K562 (cell line): ENCODE measurements around the gene SERTAD1. TPM values are rescaled to one million over a fixed set of nuclear protein-coding genes. Genes with fewer than 3 reads are reported as not detected.

Experiments
- ARID3B ChIP-seq: fragments of 250-450 bp; sonication (Bioruptor Pico); IDR thresholded peaks from 2 replicates; pipeline ENCODE4 v1.4.0; 2020; ENCODE audit warnings: borderline replicate concordance
- ATF7 ChIP-seq: fragments of 450-650 bp; IDR thresholded peaks from 2 replicates; pipeline ENCODE4 v1.7.1; 2014; ENCODE audit warnings: mild to moderate bottlenecking, moderate library complexity
- CBX8 ChIP-seq: fragments of 200-600 bp; sonication (generic); IDR thresholded peaks from 2 replicates; pipeline ENCODE4 v1.6.1; 2012; ENCODE audit warnings: borderline replicate concordance, mixed run types, low read depth, mild to moderate bottlenecking, moderate library complexity, mixed read lengths, low read length, control low read depth, inconsistent platforms; ENCODE audit not compliant: poor library complexity, severe bottlenecking; ENCODE audit errors: extremely low read depth
- CREM ChIP-seq: IDR thresholded peaks from 2 replicates; pipeline ENCODE4 v1.6.1; 2014; ENCODE audit warnings: antibody characterized with exemption, low read depth
- E4F1 ChIP-seq: fragments of 250-450 bp; sonication (Bioruptor Pico); IDR thresholded peaks from 2 replicates; pipeline ENCODE4 v1.5.0; 2021; ENCODE audit warnings: mild to moderate bottlenecking, borderline replicate concordance
- EGR1 ChIP-seq: fragments of 450-650 bp; conservative IDR thresholded peaks from 2 replicates; pipeline ENCODE4 v1.6.1; 2017; ENCODE audit warnings: mild to moderate bottlenecking
- HNRNPH1 ChIP-seq: fragments of 200-400 bp; formaldehyde crosslinking; optimal IDR thresholded peaks from 2 replicates; pipeline ENCODE3; 2017; ENCODE audit warnings: low read depth, mild to moderate bottlenecking, low read length, moderate library complexity
- KLF1 ChIP-seq: fragments of 450-650 bp; IDR thresholded peaks from 2 replicates; pipeline ENCODE4 v1.6.1; 2016; ENCODE audit warnings: missing genetic modification characterization, missing compliant biosample characterization
- MTF1 ChIP-seq: fragments of 250-450 bp; sonication (Bioruptor Pico); IDR thresholded peaks from 2 replicates; pipeline ENCODE4 v1.9.0; 2021; ENCODE audit warnings: moderate library complexity, mild to moderate bottlenecking, inconsistent platforms, borderline replicate concordance
- MYC ChIP-seq, 2 experiments: fragments of 250-450 bp in 1 of 2; sonication (Bioruptor Pico) in 1 of 2; IDR thresholded peaks; 2 replicates each; pipeline versions ENCODE4 v1.5.1 to v1.6.1; 2012 to 2021; ENCODE audit warnings: low read depth in 2 of 2, borderline replicate concordance in 1 of 2, improper control_type of control experiment in 1 of 2, low read length in 1 of 2, mild to moderate bottlenecking in 1 of 2, moderate library complexity in 1 of 2
- RFX5 ChIP-seq: IDR thresholded peaks from 2 replicates; pipeline ENCODE4 v1.6.1; 2011; ENCODE audit warnings: low read depth, mild to moderate bottlenecking, improper control_type of control experiment, low read length
- SP1 ChIP-seq: sonication (generic); formaldehyde crosslinking; IDR thresholded peaks from 2 replicates; pipeline ENCODE4 v1.8.1; 2022; ENCODE audit warnings: mild to moderate bottlenecking, missing genetic modification reagents
- TCF3 ChIP-seq: sonication (generic); formaldehyde crosslinking; IDR thresholded peaks from 2 replicates; pipeline ENCODE4 v1.4.0; 2020; ENCODE audit warnings: mild to moderate bottlenecking, missing genetic modification reagents
- ZBTB7A ChIP-seq: IDR thresholded peaks from 2 replicates; pipeline ENCODE4 v1.6.1; 2011; ENCODE audit warnings: low read depth, mild to moderate bottlenecking, low read length, moderate library complexity, borderline replicate concordance; ENCODE audit not compliant: control insufficient read depth
- ZNF143 ChIP-seq: sonication (generic); formaldehyde crosslinking; IDR thresholded peaks from 2 replicates; pipeline ENCODE4 v1.9.0; 2022; ENCODE audit warnings: mild to moderate bottlenecking, missing genetic modification reagents
- ZNF184 ChIP-seq: sonication (generic); formaldehyde crosslinking; IDR thresholded peaks from 2 replicates; pipeline ENCODE4 v1.5.0; 2020; ENCODE audit warnings: missing genetic modification reagents
- ZNF512 ChIP-seq: IDR thresholded peaks from 2 replicates; pipeline ENCODE4 v1.6.1; 2016; ENCODE audit warnings: missing genetic modification characterization, missing compliant biosample characterization
- polyA plus RNA-seq, 8 experiments: library from polyadenylated mRNA; depleted of rRNA in 4 of 8; stranded (reverse) in 5 of 8; unstranded in 3 of 8; fragments of >200 nt; fragmentation: Nextera tagmentation in 2 of 8; fragmentation: Illumina TruSeq in 1 of 8; extraction: Ambion mirVana in 2 of 8; extraction: Trizol in 1 of 8; gene quantifications; 2 replicates each; pipeline versions ENCODE4 v1.2.1 to v1.2.3, GENCODE V29; 2011 to 2014; ENCODE audit warnings: inconsistent platforms in 1 of 8, missing spikeins in 1 of 8
- total RNA-seq, 7 experiments: library from RNA; depleted of rRNA in 6 of 7; stranded (reverse); fragments of >200 nt in 6 of 7; fragmentation: Illumina TruSeq in 2 of 7; extraction: Trizol in 2 of 7; gene quantifications; 2 replicates each; pipeline versions ENCODE4 v1.2.1 to v1.2.3, GENCODE V29; 2011 to 2021; ENCODE audit warnings: low replicate concordance in 1 of 7
- TF ChIP-seq, protein P1 (sequence below): sonication (generic); formaldehyde crosslinking; IDR thresholded peaks from 2 replicates; pipeline ENCODE4 v1.8.1; 2023; ENCODE audit warnings: mild to moderate bottlenecking, missing genetic modification reagents

SERTAD1 gene
- total and polyA plus RNA-seq, 9 of the 15 experiments (the other 6 are each of a cell fraction or from before 2014, with no cell fraction given) = 0.15 to 8.7 (median 4.9) TPM

DNA sequence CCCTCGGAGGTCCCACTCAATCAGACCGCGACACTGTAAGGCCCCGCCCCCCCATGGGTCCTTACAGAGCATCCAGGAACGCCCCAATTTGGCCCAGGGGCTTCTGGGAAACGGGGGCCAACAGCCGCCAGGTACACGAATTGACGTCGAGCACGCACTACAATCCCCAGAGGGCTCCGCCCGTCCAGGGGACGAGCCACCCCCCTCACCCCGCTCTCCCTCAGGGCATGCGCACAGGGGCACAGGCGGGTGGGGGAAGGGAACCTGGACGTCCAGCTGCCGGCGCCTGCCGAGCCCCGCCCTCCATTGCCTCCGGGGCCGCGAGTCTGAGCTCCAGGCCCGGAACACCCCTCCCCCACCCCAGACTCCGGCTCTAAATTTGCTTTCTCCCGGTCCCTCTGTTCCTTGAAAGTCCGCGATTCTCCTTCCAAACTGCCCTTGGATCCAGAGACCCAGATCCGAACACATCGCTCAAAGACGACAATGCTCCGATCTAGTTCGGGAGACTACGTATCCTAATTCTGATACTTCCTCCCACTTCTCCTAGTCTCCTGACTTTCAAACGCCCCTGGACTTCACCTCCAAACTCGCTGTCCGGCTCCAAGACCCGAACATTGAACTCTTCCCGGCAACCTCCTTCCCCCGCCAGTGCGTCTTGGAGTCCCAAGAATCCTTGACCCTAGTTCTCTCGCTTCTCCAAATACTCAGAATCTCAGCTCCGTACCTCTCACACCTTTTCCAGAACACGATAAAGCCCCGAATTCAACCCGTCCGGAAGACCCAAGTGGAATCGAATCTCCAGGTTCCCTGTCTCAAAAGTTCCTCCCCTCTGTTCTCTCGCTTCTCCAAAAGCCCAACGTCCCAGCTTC, 17.6 kb upstream of the SERTAD1 start (continued):
- TF ChIP-seq E4F1 (CRISPR knock-in tag) = no peak
- TF ChIP-seq ARID3B (CRISPR knock-in tag) = no peak
- TF ChIP-seq MTF1 (CRISPR knock-in tag) = no peak
- TF ChIP-seq ZBTB7A = peak; percentile 72
- TF ChIP-seq ATF7 = peak; percentile 87
- TF ChIP-seq, protein P1, sequence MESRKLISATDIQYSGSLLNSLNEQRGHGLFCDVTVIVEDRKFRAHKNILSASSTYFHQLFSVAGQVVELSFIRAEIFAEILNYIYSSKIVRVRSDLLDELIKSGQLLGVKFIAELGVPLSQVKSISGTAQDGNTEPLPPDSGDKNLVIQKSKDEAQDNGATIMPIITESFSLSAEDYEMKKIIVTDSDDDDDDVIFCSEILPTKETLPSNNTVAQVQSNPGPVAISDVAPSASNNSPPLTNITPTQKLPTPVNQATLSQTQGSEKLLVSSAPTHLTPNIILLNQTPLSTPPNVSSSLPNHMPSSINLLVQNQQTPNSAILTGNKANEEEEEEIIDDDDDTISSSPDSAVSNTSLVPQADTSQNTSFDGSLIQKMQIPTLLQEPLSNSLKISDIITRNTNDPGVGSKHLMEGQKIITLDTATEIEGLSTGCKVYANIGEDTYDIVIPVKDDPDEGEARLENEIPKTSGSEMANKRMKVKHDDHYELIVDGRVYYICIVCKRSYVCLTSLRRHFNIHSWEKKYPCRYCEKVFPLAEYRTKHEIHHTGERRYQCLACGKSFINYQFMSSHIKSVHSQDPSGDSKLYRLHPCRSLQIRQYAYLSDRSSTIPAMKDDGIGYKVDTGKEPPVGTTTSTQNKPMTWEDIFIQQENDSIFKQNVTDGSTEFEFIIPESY (CRISPR knock-in tag) = no peak
- TF ChIP-seq CREM = peak; percentile 95
- peak; percentile 97 for TF ChIP-seq SP1
- TF ChIP-seq ZNF184 = no peak
- TF ChIP-seq ZNF143 (CRISPR knock-in tag) = peak; percentile 93
- no peak for TF ChIP-seq RFX5
- TF ChIP-seq ZNF512 (tag) = no peak
- TF ChIP-seq KLF1 = peak; percentile 44; the same call in 1 of the 2 replicates
- TF ChIP-seq TCF3 (CRISPR knock-in tag) = no peak; the same call in none of the 2 replicates
- peak; percentile 73 for TF ChIP-seq MYC (IDR thresholded peaks at IDR 0.05; ENCODE audit: low read depth, low read length)
- 0 out of 2 replicates have a peak, but pooled peaks have one; percentile 27 for TF ChIP-seq MYC (CRISPR knock-in tag; IDR thresholded peaks at IDR 0.05; ENCODE audit: borderline replicate concordance, low read depth)
- TF ChIP-seq CBX8 = no peak
- 0 out of 2 replicates have a peak, but pooled peaks have one; percentile 25 for TF ChIP-seq EGR1
- no peak for TF ChIP-seq HNRNPH1
